Loucy (cell line): ENCODE data around the gene TRIO.

ENCODE experiments used
- H2AFZ ChIP-seq: fragments of 200-600 bp; sonication (generic); 2 replicates; pipeline ENCODE4 v1.6.0; 2016; ENCODE audit warnings: antibody characterized with exemption, mild to moderate bottlenecking, low read length, moderate library complexity
- H3F3A ChIP-seq: fragments of 200-600 bp; 2 replicates; pipeline ENCODE4 v1.6.0; 2016; ENCODE audit warnings: antibody characterized with exemption, low read depth, mild to moderate bottlenecking
- H3K27me3 ChIP-seq: fragments of 200-600 bp; sonication (generic); 2 replicates; pipeline ENCODE4 v1.6.1; 2014; ENCODE audit warnings: low read length, mild to moderate bottlenecking; ENCODE audit not compliant: insufficient read depth, poor library complexity, severe bottlenecking
- H3K36me3 ChIP-seq: fragments of 200-600 bp; sonication (generic); 2 replicates; pipeline ENCODE4 v1.6.1; 2016; ENCODE audit warnings: low read length; ENCODE audit not compliant: insufficient read depth
- H3K4me1 ChIP-seq: fragments of 200-600 bp; sonication (generic); 2 replicates; pipeline ENCODE4 v1.5.1; 2014; ENCODE audit warnings: low read length, mild to moderate bottlenecking; ENCODE audit not compliant: insufficient read depth, poor library complexity, severe bottlenecking
- H3K4me2 ChIP-seq: fragments of 200-600 bp; sonication (generic); 2 replicates; pipeline ENCODE4 v1.6.0; 2014; ENCODE audit warnings: antibody characterized with exemption, low read length, low read depth, mild to moderate bottlenecking; ENCODE audit not compliant: poor library complexity, severe bottlenecking
- H3K4me3 ChIP-seq: fragments of 200-600 bp; sonication (generic); 2 replicates; pipeline ENCODE4 v1.5.1; 2014; ENCODE audit warnings: low read length, mild to moderate bottlenecking, mixed read lengths; ENCODE audit not compliant: poor library complexity, severe bottlenecking
- H3K79me2 ChIP-seq: fragments of 200-600 bp; sonication (generic); 2 replicates; pipeline ENCODE4 v1.6.1; 2014; ENCODE audit warnings: low read length; ENCODE audit not compliant: insufficient read depth
- H3K9ac ChIP-seq: fragments of 200-600 bp; sonication (generic); 2 replicates; pipeline ENCODE4 v1.6.0; 2014; ENCODE audit warnings: mild to moderate bottlenecking, low read depth, low read length, moderate library complexity; ENCODE audit not compliant: poor library complexity, severe bottlenecking
- H3K9me2 ChIP-seq: fragments of 200-600 bp; sonication (generic); replicated peaks from 2 replicates; pipeline ENCODE4 v1.6.1; 2016; ENCODE audit warnings: low read depth, low read length, mixed read lengths
- H3K9me3 ChIP-seq: fragments of 200-600 bp; sonication (generic); 2 replicates; pipeline ENCODE4 v1.6.1; 2014; ENCODE audit warnings: mild to moderate bottlenecking, antibody characterized with exemption, low read length, low read depth; ENCODE audit not compliant: insufficient read depth
- H4K20me1 ChIP-seq: fragments of 200-600 bp; sonication (generic); 2 replicates; pipeline ENCODE4 v1.6.0; 2014; ENCODE audit warnings: antibody characterized with exemption, low read length, mild to moderate bottlenecking; ENCODE audit not compliant: insufficient read depth, poor library complexity, severe bottlenecking
- EZH2phosphoT487 ChIP-seq: fragments of 200-600 bp; IDR thresholded peaks from 2 replicates; pipeline ENCODE4 v1.6.1; 2018; ENCODE audit warnings: antibody characterized with exemption, mild to moderate bottlenecking, moderate library complexity, borderline replicate concordance
- TF ChIP-seq, protein P1 (sequence below): fragments of 200-600 bp; sonication (generic); conservative IDR thresholded peaks from 2 replicates; pipeline ENCODE4 v1.5.1; 2014; ENCODE audit warnings: mild to moderate bottlenecking, antibody characterized with exemption, low read length

TRIO gene

DNA sequence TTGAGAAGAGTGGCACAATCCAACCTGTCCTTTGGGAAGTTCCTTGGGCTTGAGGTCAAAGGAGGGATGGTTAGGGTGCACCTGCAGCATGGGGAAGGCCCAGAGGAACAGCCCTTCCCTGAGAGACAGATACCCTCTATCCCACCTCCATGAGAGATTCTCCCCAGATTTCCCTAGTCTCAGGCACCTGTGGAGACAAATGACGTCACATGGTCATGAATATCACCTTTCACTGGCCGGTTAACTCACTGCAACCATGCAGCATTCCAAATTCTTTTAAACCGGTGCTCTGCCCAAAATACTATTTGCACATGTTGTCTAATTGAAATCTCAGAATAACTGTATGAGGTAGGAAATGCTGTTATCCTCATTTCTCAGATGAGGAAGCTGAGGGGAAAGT lies 15.6 kb upstream of the TRIO start:
- no peak overlapping the region for H2AFZ ChIP-seq
- no peak overlapping the region for H3K4me3 ChIP-seq
- no peak for TF ChIP-seq EZH2phosphoT487
- TF ChIP-seq, protein P1, sequence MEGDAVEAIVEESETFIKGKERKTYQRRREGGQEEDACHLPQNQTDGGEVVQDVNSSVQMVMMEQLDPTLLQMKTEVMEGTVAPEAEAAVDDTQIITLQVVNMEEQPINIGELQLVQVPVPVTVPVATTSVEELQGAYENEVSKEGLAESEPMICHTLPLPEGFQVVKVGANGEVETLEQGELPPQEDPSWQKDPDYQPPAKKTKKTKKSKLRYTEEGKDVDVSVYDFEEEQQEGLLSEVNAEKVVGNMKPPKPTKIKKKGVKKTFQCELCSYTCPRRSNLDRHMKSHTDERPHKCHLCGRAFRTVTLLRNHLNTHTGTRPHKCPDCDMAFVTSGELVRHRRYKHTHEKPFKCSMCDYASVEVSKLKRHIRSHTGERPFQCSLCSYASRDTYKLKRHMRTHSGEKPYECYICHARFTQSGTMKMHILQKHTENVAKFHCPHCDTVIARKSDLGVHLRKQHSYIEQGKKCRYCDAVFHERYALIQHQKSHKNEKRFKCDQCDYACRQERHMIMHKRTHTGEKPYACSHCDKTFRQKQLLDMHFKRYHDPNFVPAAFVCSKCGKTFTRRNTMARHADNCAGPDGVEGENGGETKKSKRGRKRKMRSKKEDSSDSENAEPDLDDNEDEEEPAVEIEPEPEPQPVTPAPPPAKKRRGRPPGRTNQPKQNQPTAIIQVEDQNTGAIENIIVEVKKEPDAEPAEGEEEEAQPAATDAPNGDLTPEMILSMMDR = no peak
- H3K36me3 ChIP-seq = no peaks in the 10 kb centered on the region
- H3K9me3 ChIP-seq = no peaks in the 10 kb centered on the region
- H3K9me2 ChIP-seq = no peaks in the 10 kb centered on the region
- no peak overlapping the region for H3K9ac ChIP-seq
- no peak overlapping the region for H3K4me2 ChIP-seq
- no peaks in the 10 kb centered on the region for H4K20me1 ChIP-seq
- no peaks in the 10 kb centered on the region for H3K27me3 ChIP-seq
- no peaks in the 10 kb centered on the region for H3K4me1 ChIP-seq
- H3K79me2 ChIP-seq = no peaks in the 10 kb centered on the region
- no peaks in the 10 kb centered on the region for H3F3A ChIP-seq

DNA sequence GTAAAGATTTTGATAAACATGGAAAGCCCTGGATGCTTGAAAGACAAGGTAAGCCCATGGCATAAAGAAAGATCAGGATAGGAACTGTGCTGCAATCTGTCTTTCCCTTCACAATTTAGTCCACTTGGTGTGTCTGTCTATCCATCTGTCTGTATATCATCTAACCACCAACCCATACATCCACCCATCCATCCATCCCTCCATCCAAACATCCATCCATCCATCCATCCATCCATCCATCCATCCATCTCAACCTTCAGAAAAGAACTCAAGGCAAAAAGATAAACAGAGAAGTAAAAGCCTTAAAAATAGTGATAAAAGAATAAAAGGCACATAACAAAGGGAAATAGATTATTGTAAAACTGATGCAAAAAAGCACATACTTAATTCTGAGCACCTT lies 15.1 kb upstream of the TRIO start:
- TF ChIP-seq, protein P1 = no peak
- no peak for TF ChIP-seq EZH2phosphoT487
- Histone ChIP-seq H3K9me2 (no peaks in the 10 kb centered on the region), H3K4me3 (no peak overlapping the region), H3K79me2 (no peaks in the 10 kb centered on the region), H3K9me3 (no peaks in the 10 kb centered on the region), H3K9ac (no peak overlapping the region), H3K36me3 (no peaks in the 10 kb centered on the region), H3K27me3 (no peaks in the 10 kb centered on the region), H2AFZ (no peak overlapping the region), H3K4me2 (no peak overlapping the region), H3K4me1 (no peaks in the 10 kb centered on the region), H4K20me1 (no peaks in the 10 kb centered on the region), H3F3A (no peaks in the 10 kb centered on the region)

DNA sequence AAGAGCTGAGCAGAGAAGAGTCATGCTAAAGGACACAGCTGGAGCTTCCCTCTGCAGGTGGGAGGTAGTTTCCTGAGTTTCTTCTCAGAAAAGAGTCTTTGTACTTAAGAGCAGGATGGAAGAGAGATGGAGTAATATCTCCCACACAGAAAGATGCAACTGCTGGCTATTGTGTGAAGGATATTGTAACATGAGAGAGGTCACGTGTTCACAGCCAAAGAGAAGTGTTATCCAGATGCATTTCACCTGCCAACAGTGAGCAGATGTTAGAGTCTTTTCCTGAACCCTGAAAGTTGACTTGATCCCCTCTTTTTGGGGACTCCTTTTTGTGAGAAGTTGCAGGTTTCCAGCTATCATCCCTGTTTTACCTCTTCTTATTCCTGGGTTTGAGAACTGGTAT lies 14.0 kb upstream of the TRIO start:
- no peaks in the 10 kb centered on the region for H3K36me3 ChIP-seq
- no peaks in the 10 kb centered on the region for H3K9me2 ChIP-seq
- H3K9ac ChIP-seq = no peak overlapping the region
- no peaks in the 10 kb centered on the region for H3F3A ChIP-seq
- H3K79me2 ChIP-seq = no peaks in the 10 kb centered on the region
- H3K9me3 ChIP-seq = no peaks in the 10 kb centered on the region
- TF ChIP-seq EZH2phosphoT487 = no peak
- no peak overlapping the region for H3K4me3 ChIP-seq
- H2AFZ ChIP-seq = no peak overlapping the region
- H4K20me1 ChIP-seq = no peaks in the 10 kb centered on the region
- no peaks in the 10 kb centered on the region for H3K27me3 ChIP-seq
- H3K4me2 ChIP-seq = no peak overlapping the region
- H3K4me1 ChIP-seq = no peaks in the 10 kb centered on the region

DNA sequence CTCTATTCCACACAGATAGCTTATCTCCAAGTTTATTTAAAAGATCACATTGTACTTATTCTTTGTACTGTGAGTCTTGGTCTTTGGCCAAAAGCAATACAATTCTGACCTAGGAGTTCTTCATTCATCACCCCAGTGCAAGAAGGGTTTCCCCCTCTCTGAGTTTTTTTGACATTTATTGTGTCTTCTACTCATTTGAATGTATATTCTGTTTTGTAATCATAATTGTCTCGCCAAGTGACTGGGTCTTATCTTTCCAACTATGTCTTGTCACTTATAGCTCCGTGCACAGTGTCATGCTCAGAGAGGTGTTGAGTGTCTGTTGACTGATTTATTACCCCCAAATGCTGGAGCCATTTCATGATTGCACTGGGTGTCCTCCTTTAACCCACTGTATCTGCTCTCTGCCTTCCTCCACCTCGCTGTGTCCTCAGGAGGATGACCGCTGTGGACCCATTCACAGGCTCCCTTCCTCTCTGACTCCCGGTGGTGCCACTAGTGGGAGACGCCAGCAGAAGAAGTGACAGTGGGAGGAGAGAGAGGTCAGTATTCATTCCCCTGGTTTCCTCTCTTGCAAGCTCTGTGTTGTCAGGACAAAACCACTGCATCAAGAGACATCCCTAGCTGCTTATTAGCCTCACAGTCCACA lies 11.2 kb upstream of the TRIO start:
- Histone ChIP-seq H4K20me1 (no peaks in the 10 kb centered on the region), H3K9ac (no peak overlapping the region), H3K27me3 (no peaks in the 10 kb centered on the region), H3K4me3 (no peak overlapping the region), H2AFZ (no peak overlapping the region), H3K9me2 (no peaks in the 10 kb centered on the region), H3K9me3 (no peaks in the 10 kb centered on the region), H3K79me2 (no peaks in the 10 kb centered on the region), H3K36me3 (no peaks in the 10 kb centered on the region), H3K4me2 (no peak overlapping the region), H3K4me1 (no peaks in the 10 kb centered on the region), H3F3A (no peaks in the 10 kb centered on the region)
- TF ChIP-seq EZH2phosphoT487 = no peak
- TF ChIP-seq, protein P1 = no peak
